ENCODE data around the gene SNN.

DNA sequence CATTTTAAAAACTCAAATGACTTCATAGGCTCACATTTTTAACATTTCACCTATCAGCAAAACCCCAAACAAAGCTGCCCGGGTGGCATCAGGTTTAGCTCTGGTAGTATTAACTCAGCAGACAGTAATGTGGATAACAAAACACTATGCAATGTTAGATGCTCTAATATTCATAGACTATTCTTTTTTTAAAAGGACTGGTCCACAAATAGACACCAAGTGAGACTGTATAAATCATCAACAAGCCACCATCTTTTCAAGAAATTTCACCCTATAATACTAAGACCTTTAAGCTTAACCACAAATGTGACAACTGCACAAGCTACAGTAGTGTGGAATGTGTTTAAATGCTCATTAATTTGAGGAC is 20.2 kb downstream of the SNN start:
- TF ChIP-seq, protein P1, sequence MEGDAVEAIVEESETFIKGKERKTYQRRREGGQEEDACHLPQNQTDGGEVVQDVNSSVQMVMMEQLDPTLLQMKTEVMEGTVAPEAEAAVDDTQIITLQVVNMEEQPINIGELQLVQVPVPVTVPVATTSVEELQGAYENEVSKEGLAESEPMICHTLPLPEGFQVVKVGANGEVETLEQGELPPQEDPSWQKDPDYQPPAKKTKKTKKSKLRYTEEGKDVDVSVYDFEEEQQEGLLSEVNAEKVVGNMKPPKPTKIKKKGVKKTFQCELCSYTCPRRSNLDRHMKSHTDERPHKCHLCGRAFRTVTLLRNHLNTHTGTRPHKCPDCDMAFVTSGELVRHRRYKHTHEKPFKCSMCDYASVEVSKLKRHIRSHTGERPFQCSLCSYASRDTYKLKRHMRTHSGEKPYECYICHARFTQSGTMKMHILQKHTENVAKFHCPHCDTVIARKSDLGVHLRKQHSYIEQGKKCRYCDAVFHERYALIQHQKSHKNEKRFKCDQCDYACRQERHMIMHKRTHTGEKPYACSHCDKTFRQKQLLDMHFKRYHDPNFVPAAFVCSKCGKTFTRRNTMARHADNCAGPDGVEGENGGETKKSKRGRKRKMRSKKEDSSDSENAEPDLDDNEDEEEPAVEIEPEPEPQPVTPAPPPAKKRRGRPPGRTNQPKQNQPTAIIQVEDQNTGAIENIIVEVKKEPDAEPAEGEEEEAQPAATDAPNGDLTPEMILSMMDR (conservative IDR thresholded peaks at IDR 0.05; ENCODE audit: low read length) = no peak
- no peak for TF ChIP-seq EZH2phosphoT487 (IDR thresholded peaks at IDR 0.05; ENCODE audit: borderline replicate concordance)
